Measurements from ENCODE around the gene SLC50A1.

Gene SLC50A1

DNA sequence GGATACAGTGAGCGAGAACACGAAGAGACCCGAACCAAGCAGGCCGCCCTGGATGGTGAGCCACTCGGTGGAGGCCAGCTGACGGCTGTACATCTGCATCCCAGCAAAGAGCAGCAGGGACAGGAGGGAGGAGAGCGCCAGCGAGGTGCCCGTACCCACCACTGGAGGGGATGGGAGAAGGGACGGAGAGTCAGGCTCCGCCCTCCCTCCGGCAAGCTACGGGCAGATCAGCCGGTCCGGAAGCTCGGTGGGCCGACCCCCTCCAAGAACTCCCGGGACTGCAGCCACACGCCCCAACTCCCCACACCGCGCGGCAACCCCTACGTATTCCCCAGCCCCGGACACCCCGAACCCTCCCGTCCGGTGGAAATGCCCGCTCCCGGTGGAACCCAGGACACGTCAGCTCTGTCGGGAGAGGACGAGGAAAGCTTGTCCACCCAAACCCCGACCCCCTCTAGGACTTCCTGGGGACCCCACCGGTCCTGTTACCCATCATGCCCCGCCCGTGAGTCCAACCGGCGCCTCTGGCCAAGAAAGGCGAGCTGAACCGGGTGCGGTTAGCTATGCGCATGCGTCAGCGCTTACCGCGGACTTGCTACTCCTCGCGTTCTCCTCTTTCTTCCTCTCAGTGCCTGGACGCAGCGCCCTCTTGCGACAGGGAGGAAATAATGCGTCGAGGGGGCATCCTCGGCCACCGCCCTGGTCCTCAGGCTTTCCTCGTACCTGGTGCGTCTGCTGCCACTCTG, 37.3 kb downstream of the SLC50A1 start, which contains the start of gene KRTCAP2:
Gene KRTCAP2, minus strand, starts transcription at position 573 of the 746 bp plus-strand sequence. Its CDS starts 80 bp downstream, at position 493.
- peak; percentile 98 for DNase-seq

DNA sequence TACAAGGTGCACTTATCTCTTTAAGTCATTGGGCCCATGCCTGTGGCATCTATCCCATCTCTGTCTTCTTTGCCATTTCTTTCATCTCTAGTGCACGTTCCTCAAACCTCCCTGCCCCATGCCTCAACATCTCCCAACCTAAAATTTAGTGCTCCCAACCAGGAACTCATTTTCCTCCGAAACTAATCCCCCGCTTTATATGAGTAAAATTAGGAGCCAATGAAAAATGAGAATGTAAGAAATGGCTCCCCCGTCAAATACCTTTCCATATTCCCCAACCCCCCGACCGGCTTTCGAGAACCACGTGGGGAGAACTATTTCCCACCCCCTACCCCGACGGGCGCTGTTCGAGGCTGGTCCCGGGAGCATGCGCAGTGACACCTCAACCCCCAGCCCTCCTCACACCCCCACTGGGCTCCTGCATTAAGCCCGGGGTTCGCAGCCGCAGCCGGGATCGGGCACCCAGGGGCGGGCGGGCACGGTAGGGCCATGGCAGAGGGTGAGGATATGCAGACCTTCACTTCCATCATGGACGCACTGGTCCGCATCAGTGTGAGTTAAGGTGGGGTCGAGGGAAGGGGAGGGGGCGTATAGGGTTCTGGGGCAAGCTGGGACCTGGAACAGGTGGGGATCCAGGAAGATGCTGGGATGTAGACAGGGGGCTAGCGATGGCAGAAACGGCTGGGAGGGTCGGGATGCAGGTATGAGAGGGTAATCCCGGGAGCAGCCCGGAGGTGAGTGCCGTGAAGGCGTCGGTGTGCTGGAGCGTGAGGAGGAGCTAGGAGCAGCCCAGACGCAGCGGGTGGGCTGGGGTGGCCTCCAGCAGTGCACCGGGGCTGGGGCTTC, 38.0 kb downstream of the SLC50A1 start, which contains the start of gene TRIM46:
Gene TRIM46, plus strand, starts transcription at position 372 of the 846 bp plus-strand sequence. Its CDS starts 118 bp downstream, at position 490.
- DNase-seq: peak; percentile 86

DNA sequence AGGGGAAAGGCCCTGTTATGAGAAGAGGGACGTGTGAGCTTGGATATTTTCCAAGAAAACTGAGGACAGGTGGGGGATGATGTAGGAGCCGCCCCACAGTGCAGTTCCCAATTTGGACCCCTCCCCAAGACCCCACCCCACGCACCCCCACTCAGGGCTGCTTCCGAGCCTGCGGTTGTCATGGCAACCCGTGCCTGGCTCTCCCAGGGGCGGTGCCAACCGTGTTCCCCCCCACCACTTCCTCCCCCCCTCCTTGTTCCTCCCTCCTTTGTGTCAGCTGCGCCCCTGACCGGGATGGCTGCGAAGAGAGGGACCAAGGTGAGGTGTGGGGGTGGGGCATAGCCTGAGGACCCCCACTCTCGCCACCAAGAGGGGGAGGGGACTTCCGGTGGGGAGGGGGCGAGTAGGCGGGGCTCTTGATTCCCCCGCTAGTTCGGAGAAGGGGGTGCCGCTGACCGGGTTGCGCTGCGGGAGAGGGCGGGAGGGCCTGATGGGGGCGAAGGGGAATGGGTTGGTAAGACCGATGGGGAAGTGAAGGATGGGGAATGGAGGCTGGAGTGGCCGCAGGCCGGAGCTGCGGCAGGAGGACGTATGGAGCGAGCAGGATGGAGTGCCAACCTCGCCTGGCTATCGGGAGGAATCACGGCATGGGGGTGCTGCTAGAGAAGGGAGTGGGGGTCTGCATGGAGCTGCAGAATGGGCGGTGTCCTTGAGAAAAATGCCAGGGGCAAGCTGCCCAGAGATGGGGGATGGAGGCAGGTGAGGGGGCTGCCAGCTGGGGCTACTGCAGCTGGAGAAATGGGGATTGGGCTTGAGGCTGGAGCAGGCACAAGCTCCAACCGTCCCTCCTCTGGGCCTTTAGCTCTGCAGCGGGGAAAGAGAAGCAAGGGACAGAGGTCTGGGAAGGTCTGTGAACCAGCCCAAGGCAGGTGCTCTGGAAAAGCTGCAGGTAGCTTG, 39.0 kb downstream of the SLC50A1 start:
- peak; percentile 67 for DNase-seq

DNA sequence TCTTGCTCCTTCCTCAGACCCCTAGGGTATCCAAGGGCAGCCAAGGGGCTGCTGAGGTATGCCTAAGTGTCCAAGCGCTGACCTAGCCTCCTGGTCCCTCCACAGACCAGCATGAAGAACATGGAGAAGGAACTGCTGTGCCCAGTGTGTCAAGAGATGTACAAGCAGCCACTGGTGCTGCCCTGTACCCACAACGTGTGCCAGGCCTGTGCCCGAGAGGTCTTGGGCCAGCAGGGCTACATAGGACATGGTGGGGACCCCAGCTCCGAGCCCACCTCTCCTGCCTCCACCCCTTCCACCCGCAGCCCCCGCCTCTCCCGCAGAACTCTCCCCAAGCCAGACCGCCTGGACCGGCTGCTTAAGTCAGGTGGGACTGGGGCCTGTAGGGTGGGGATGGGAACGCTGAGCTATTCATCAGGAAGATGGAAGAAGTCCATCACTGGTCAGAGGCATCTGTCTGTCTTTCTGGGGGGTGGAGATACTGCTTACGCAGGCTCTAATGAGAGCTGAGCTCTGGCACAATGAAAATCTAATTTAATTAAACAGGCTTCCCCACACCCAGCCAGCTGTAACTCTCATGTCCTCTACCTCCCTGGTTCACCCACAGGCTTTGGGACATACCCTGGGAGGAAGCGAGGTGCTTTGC, 39.8 kb downstream of the SLC50A1 start:
- no peak for DNase-seq

DNA sequence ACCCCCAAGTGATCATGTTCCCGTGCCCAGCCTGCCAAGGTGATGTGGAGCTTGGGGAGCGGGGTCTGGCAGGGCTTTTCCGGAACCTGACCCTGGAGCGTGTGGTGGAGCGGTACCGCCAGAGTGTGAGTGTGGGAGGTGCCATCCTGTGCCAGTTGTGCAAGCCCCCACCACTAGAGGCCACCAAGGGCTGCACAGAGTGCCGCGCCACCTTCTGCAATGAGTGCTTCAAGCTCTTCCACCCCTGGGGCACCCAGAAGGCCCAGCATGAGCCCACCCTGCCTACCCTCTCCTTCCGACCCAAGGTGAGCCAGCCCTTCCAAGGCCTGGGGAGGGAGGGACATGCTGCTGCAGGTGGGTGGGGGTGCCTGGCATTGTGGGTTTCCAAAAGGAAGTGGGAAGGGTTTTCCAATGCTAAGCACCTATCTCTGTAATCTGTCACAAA, 40.3 kb downstream of the SLC50A1 start:
- peak; percentile 52 for DNase-seq

DNA sequence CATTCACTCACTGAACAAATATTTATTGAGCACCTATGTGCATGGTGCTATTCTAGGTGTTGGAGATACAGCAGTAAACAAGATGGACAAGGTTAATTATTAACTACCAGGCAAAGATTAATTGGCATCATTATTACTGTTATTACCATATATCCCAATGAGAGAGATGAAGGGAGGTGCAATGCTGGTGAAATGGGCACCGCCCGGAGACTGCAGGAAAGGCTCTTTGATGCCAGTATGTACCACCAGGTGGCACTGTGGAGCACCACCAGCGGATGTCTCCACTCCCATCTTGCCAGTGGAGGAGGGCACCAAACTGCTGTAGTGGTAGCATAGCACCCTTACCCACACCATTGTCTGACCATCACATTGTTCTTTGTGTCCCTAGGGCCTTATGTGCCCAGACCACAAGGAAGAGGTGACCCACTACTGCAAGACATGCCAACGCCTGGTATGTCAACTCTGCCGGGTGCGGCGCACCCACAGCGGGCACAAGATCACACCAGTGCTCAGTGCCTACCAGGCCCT, 41.0 kb downstream of the SLC50A1 start:
- peak; percentile 90 for DNase-seq

DNA sequence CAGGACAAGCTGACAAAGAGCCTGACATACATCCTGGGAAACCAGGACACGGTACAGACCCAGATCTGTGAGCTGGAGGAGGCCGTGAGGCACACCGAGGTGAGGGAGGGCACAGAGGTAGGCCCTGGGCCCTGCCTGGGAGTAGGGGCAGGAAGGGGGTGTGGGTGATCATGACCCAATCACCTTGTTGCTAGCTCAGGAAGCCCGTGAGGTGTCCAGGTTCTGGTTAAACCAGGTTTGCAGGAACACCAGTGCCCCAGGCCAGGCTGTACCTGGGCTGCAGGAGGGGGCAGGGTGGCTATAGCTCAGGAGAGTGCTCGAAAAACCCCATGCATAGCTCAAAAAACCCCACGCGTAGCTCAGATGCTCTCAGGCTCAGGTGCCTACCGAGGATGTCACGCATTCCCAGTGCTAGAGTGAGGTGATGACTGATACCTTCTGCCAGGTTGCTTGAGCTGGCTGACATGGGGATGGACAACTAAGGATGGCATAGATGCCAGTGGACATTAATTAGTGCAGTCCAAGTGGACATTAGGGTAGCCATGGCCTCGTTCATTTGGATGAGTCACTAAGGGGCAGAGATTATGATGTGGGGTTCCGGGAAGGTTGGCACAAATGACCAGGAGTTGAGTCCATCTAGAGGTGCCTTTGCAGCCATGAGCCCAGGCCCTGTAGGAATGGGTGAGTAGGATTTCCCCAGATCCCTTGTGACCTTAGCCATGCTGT, 41.7 kb downstream of the SLC50A1 start:
- DNase-seq: no peak

DNA sequence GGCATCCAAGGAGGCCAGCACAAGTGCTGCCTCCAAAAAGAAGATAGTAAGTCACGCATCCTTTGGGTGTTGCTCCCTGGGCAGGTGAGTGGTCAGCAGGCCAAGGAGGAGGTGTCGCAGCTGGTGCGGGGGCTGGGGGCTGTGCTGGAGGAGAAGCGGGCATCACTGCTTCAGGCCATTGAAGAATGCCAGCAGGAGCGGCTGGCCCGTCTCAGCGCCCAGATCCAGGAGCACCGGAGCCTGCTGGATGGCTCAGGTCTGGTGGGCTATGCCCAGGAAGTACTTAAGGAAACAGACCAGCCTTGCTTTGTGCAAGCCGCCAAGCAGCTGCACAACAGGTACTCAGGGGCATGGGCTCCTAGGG, 42.2 kb downstream of the SLC50A1 start:
- no peak for DNase-seq

DNA sequence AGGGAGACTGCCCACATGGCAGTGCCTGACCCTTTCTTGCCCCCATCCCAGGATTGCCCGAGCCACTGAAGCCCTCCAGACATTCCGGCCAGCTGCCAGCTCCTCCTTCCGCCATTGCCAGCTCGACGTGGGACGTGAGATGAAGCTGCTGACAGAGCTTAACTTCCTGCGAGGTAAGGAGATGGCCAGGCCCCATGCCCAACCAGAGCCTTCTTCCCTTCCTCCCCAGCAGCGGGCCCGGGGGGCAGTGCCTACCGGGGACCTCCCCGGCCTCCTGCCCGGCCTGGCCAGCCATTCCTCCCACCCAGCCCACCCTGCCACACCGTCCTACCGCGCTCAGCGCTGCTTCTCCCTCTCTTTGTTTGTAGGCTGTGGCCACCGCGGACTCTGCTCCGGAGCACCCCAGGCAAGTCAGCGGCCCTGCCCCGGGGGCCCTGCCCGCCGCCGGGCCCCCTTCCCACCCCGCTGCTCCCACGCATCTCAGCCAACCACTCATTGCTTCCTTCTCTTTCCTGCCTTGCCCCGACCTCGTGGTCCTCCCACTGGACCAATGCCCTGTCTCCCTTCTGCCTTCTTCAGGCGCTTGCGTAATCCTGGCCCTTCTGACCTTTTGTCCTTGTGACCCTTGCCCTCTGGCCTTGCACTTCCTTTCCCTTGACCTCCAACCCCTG, 42.9 kb downstream of the SLC50A1 start:
- DNase-seq: no peak

DNA sequence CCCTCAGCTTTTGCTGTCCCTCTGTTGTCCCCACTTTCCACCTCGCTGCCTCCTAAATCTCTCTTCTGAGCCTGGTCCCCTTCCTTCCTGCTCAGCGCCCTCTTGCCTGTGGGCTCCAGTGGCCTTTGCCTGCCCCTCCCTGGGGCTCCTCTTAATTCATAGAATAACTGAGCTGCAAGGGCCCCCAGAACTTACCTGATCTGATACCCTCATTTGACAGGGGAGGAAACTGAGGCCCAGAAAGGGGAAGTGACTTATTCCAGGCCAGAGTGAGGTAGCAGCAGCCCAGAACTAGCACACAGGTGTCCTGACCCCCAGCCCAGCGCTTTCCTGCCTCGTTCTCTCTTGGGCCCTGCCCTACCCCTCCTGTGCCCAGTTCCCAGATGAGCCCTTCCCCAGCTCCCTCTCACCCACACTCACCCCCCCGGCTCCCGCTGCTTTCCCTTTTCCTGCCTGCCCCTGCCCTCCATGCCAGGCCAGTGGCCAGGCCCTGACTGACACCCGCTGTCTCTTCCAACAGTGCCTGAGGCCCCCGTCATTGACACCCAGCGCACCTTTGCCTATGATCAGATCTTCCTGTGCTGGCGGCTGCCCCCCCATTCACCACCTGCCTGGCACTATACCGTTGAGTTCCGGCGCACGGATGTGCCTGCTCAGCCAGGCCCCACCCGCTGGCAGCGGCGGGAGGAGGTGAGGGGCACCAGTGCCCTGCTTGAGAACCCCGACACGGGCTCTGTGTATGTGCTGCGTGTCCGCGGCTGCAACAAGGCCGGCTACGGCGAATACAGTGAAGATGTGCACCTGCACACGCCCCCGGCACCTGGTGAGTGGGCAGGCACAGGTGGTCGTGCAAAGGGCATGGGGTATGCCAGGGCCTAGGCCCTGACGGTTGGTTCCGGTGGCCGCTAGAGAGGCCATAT, 43.7 kb downstream of the SLC50A1 start:
- no peak for DNase-seq

DNA sequence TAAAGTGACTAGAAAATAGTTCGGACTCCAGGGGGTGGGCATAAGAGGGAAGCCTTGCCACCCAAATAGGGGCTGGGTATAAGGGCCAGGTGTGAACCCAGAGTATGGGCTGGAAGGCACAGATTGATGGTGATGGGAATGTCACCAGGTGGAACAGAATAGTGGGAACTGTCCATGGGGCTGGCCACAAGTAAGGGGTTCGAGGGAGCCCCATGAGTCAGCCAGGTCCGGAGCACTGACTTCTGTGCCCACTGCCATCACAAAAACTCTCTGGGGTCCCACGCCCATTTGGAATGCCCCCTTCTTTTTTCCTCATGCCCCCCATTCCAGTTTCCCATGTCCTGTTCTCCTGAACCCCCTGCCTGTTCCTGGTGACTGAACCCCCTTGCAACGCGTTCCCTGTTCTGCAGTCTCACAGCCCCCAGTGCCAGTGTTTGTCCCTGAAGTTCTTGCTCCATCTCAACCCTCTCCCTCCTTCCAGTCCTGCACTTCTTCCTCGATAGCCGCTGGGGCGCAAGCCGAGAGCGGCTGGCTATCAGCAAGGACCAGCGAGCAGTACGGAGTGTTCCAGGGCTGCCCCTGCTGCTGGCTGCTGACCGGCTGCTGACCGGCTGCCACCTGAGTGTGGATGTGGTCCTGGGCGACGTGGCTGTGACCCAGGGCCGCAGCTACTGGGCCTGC, 45.9 kb downstream of the SLC50A1 start:
- DNase-seq: no peak

DNA sequence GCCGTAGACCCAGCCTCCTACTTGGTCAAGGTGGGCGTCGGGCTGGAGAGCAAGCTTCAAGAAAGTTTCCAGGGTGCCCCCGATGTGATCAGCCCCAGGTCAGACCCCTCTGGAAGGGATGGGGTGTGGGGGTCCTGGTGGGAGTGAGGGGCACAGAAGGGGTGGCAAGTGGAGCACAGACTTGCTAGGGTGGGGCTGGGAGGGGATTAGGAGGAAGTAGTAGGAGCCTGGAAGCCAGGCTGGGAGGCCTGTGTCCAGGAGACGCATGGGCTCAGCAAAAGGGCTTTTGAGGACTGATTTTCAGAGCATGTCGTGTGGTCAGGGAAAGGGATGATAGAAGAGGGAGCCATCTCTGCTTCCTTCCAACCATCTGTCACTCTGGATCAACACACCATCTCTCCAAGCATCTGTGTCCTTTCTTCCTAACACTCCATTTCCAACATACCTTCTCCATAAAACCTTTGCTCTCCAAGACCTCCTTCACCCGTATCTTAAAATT, 46.4 kb downstream of the SLC50A1 start:
- DNase-seq: no peak

DNA sequence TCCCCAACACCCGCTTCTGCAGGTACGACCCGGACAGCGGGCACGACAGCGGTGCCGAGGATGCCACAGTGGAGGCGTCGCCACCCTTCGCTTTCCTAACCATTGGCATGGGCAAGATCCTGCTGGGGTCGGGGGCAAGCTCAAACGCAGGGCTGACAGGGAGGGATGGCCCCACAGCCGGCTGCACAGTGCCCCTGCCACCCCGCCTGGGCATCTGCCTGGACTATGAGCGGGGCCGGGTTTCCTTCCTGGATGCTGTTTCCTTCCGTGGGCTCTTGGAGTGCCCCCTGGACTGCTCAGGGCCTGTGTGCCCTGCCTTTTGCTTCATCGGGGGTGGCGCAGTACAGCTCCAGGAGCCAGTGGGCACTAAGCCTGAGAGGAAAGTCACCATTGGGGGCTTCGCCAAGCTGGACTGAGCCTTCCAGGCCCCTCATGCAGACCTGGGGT, 48.1 kb downstream of the SLC50A1 start:
- no peak for DNase-seq

DNA sequence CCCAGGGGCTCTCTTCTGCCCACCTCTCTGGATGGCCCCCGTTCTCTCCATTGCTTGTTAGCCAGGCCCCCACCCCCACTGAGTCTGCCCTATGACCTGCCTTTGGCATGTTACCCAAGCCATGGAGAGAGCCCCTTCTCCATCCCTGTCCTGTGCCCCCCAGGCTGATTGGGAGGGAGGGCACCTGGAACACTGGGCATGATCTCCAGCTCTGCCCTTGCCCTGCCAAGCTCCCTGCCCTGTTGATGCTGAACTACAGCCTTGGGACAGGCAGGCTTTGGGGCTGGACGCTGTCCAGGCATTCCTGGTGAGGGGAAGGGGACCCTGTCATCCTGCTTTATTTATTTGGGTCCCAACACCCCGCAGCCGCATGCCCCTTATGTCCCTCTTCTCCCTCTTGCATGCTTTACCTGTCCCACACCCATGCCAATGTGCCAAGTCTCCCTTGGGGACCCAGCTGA, 48.7 kb downstream of the SLC50A1 start:
- no peak for DNase-seq

DNA sequence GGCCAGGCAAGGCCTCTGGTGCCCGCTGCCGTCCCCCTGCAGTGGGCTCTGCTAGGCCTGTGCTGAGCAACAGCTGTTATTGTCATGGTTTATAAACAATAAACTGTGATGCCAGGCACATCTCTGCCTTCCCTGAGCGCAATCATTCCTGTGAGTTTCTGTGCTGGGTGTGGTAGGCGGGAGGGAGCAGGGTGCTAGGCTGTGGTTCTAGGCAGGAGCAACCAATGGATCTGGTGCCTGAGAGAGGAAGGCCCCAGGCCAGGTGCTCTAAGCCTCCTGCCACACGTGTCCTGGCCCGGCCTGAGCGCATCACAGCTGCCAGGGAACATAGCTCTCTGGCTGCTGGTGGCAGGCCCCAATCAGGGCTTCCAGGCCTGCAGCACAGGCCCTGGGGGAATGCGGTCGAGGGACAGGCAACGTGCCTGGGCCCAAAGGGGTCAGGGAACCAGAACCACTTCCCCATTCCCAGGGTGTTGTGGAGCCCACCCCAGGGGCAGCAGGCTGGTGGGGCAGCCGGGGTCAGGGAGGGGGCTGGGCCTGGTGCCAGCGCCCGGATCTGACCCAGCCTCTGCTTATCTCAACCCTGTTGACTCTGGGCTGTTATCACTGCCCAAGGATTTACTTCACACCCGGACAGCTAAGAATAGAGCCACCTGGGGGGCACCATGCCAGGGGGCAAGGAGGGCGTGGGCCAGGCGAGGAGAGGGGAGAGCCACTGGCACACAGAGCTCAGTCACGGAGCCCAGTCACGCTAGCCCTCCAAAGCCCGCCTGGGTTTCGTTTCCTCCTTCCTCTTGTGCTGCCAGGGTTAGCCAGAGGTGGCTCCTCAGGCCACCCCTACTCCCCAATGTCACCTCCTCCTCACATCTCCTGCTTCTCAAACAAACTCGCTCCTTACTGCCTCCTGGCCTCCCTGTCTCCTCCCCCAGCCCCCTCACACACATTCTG, 49.5 kb downstream of the SLC50A1 start:
- no peak for DNase-seq

DNA sequence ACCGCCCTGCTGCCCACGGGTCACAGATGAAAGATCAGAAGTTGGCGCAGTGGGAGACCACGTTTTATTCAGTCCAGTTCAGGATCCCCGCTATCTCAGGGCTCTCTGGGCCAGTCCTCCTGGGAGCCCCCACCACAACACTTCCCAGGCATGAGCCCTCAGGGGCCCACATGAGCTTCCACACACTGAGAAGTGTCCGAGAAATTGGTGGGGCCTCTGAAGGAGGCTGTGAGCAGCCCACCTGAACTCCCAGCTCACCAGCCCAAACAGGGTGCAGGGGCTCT, 50.1 kb downstream of the SLC50A1 start:
- DNase-seq: no peak

DNA sequence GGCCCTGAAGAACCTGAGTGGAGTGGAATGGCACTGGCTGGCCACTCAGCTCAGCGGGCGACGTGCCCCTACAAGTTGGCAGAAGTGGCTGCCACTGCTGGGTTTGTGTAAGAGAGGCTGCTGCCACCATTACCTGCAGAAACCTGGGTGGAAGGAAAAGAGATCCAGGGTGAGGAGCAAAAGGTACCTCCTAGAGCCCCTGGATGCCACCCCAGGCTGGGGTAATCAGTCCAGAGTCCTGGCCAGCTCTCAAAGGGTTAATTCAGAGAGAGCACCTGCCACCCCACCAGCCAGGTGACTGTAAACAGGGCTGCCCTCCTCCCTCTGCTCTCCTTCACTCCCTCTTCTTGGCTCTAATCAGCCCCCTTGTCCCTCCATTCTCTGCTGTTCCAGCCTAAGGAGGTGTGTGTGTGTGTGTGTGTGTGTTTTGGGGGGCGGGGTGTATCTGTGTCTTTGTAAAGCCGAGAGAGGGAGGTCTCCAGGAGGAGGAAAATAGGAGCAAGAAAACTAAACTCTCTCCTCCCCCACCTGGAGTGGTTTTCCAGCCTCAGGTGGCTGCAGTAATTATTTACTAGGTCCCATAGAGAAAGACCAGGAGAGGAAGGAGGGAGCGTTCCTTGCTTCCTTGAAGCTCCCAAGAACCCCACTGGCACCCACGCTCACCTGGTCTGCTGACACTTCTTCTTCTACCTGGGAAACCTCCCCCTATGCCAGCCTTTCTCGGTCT, 50.6 kb downstream of the SLC50A1 start:
- no peak for DNase-seq
